ENCODE measurements around the gene HECA. TPM values are rescaled to one million over a fixed set of nuclear protein-coding genes. Genes with fewer than 3 reads are reported as not detected.

HECA gene
- total RNA-seq, 1 donor from 2014 or later, result 53.1 TPM

DNA sequence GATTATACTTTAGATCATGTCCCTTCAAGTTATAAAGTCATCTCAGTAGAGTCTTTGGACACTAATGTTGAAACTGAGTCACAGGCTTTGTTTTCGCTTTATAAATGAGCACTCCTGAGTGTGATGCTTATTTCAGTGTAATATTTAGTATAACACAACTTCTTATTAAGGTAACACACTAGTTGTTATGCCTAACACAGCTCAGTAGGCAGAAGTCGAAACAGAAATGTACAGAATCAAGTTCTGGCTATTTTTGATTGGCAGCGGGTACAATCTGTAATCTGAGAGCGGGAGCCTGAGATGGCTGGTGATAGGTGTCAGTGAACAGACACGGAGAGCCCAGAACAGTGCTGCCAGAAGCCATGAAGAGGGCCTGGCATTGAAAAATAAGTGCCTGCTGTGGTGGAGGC, 11.4 kb downstream of the HECA start:
- DNase-seq (no peak), ATAC-seq (no peak)
- H3K9me3 ChIP-seq, result no peaks in the 10 kb centered on the region
- no peak overlapping the region for H3K27ac ChIP-seq
- intact Hi-C loops (cut with DNase I), result no loop called here
- H3K36me3 ChIP-seq, result no peaks in the 10 kb centered on the region
- H3K27me3 ChIP-seq (ENCODE audit: low read depth), result no peaks in the 10 kb centered on the region
- TF ChIP-seq, protein P1, sequence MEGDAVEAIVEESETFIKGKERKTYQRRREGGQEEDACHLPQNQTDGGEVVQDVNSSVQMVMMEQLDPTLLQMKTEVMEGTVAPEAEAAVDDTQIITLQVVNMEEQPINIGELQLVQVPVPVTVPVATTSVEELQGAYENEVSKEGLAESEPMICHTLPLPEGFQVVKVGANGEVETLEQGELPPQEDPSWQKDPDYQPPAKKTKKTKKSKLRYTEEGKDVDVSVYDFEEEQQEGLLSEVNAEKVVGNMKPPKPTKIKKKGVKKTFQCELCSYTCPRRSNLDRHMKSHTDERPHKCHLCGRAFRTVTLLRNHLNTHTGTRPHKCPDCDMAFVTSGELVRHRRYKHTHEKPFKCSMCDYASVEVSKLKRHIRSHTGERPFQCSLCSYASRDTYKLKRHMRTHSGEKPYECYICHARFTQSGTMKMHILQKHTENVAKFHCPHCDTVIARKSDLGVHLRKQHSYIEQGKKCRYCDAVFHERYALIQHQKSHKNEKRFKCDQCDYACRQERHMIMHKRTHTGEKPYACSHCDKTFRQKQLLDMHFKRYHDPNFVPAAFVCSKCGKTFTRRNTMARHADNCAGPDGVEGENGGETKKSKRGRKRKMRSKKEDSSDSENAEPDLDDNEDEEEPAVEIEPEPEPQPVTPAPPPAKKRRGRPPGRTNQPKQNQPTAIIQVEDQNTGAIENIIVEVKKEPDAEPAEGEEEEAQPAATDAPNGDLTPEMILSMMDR (IDR thresholded peaks at IDR 0.05), result no peak
- peaks cover 77% of the 10 kb centered on the region for H3K4me1 ChIP-seq
- no peak overlapping the region for H3K4me3 ChIP-seq

DNA sequence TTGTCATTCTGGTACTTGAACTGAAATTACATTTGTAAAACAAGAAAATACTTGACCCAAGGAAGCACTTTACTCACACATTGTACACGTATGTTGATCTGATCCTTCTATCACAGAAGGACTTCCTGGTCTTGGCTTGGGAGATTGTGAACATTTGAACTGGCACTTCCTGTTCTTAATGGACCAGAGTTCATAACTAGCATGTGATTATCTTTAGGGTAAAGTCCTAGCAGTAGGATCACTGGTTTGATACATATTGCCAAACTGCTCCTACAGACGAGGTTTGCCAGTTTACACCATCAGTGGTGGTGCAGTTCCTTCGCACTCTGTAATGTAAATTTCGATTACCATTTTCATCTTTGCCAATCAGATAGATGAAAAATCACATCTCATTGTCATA, 12.7 kb downstream of the HECA start:
- peak; percentile 77 to 82 for ATAC-seq
- H3K36me3 ChIP-seq, result no peaks in the 10 kb centered on the region
- H3K4me1 ChIP-seq, result peaks cover 77% of the 10 kb centered on the region
- H3K27me3 ChIP-seq (ENCODE audit: low read depth), result no peaks in the 10 kb centered on the region
- H3K27ac ChIP-seq, result no peak overlapping the region
- DNase-seq, result no peak
- TF ChIP-seq, protein P1 (IDR thresholded peaks at IDR 0.05), result no peak
- intact Hi-C loops (cut with DNase I), result no loop called here
- no peaks in the 10 kb centered on the region for H3K9me3 ChIP-seq
- H3K4me3 ChIP-seq, result no peak overlapping the region

DNA sequence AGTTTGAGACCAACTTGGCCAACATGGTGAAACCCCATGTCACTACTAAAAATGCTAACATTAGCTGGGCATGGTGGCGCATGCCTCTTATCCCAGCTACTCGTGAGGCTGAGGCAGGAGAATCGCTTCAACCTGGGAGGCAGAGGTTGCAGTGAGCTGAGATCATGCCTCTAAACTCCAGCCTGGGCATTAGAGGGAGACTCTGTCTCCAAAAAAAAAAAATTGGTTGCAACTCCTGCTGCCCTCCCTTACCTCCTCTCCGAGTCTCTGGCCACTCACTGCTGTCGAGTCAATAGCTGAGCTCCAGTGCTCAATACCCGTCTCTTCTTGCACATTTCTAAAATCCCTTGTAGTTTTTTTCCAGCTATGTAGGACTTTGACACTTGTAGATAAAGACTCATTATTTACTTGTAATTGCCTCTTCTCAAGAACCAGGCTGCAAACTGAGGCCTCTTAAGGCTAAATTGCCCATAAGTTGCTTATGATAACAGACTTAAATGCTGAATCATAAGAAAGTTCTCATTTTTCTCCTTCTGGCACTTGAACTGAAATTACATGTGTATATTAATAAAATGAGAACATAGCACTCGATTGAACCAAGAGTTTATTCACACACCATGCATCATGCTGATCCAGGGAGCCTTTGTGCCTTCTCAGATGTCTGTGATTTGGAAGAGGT, 13.8 kb downstream of the HECA start:
- no peak for ATAC-seq

DNA sequence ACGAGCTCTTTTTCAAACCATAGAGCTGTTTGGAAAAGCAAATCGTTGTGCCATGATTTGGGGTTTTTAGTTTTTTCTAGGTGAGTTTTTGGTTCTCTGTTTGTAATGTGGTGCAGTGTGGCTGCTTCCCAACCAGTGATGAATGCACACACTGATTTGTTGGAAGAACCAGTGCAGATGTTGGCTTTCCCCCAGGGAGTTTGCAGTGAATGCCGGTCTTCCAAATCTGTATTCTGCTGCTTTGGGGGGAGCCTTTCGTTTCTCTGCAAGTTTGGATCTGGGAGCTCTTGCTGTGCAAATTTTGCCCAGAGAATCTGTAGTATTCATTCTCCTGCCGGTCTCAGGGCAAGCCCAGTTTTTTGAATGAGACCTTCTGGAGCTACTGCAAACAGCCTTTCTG, 14.5 kb downstream of the HECA start:
- no peaks in the 10 kb centered on the region for H3K36me3 ChIP-seq
- H3K27me3 ChIP-seq (ENCODE audit: low read depth), result no peaks in the 10 kb centered on the region
- no peak for ATAC-seq
- intact Hi-C loops (cut with DNase I), result no loop called here
- no peak overlapping the region for H3K4me3 ChIP-seq
- TF ChIP-seq, protein P1 (IDR thresholded peaks at IDR 0.05), result no peak
- no peak for DNase-seq
- H3K27ac ChIP-seq, result no peak overlapping the region
- peaks cover 78% of the 10 kb centered on the region for H3K4me1 ChIP-seq
- no peaks in the 10 kb centered on the region for H3K9me3 ChIP-seq

More for the DNA sequence above, 13.8 kb downstream of the HECA start:
- H3K27ac ChIP-seq, result no peak overlapping the region
- no peaks in the 10 kb centered on the region for H3K36me3 ChIP-seq
- intact Hi-C loops (cut with DNase I), result no loop called here
- TF ChIP-seq, protein P1 (IDR thresholded peaks at IDR 0.05), result no peak
- no peak for DNase-seq
- H3K4me1 ChIP-seq, result peaks cover 78% of the 10 kb centered on the region
- no peak overlapping the region for H3K4me3 ChIP-seq
- H3K27me3 ChIP-seq (ENCODE audit: low read depth), result no peaks in the 10 kb centered on the region
- H3K9me3 ChIP-seq, result no peaks in the 10 kb centered on the region

DNA sequence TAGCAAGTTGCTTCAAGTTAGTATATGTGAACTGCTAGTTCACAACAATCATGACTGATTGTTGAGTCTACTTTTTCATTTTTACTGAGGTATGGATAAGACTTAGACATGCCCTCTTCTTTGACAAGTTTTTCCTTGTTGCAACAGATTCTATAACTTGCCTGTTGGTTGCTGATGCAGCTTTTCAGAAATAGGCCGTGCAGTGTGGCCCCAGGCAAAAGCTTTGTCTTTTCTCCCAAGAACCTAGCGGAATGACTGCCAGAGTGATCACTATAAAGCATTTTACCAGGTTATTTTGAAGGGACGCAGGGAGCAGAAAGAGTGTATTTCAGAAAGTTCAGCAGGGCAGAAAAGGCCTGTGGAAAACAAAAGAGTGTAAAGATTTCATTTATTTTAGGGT, 16.0 kb downstream of the HECA start:
- no peaks in the 10 kb centered on the region for H3K27me3 ChIP-seq (ENCODE audit: low read depth)
- H3K4me3 ChIP-seq, result no peak overlapping the region
- peaks cover 65% of the 10 kb centered on the region for H3K4me1 ChIP-seq
- ATAC-seq (no peak), DNase-seq (no peak)
- H3K36me3 ChIP-seq, result no peaks in the 10 kb centered on the region
- TF ChIP-seq, protein P1 (IDR thresholded peaks at IDR 0.05), result no peak
- no peaks in the 10 kb centered on the region for H3K9me3 ChIP-seq
- intact Hi-C loops (cut with DNase I), result no loop called here
- no peak overlapping the region for H3K27ac ChIP-seq

All from lower lobe of right lung (tissue), 2 donors.